Left cardiac atrium (tissue), 4 donors: ENCODE results near the gene ASB18. TPM values are rescaled to one million over a fixed set of nuclear protein-coding genes. Genes with fewer than 3 reads are reported as not detected.

Source experiments
- ATAC-seq, 2 donors: fragments of 200-7000 bp; cut with Tn5 transposase; one replicate each; pipeline ENCODE4 v1.9.1; 2020; ENCODE audit warnings: mild to moderate bottlenecking in 2 of 2, moderate library complexity in 2 of 2
- DNase-seq: peaks from one replicate; pipeline ENCODE4 v3.0.0-alpha.2; 2020
- intact Hi-C, 2 donors: fragments of 100-400 bp; cut with DNase I; formaldehyde crosslinking; loops; one replicate each; pipeline versions ENCODE4 v1.14.1 to v1.15.1; 2022 to 2023
- total RNA-seq, 2 donors: library from RNA; stranded (reverse); fragmentation: NEBNext Ultra II Directional; extraction: Animal tissue kit (Norgen Biotek cat#: 25700); gene quantifications; one replicate each; pipeline ENCODE4 v1.2.1, GENCODE V29; 2021
- donor health status: DM: no; HTN: yes; CAD: no.
- donor health status: DM: no; HTN: yes; CAD: no; lungs with severe emphysema.
- donor health status: DM: yes; HTN: yes; CAD: no.
- donor health status: Dilated cardiomyopathy.

The ASB18 gene
- total RNA-seq, 2 donors from 2014 or later: 1.9 to 2.7 TPM

GRCh38 chr2:236169741-236170589 is 94.2 kb downstream of the ASB18 start:
- no peak for DNase-seq
- ATAC-seq: no peak
- intact Hi-C loops: loop anchor here in 1 of 2 donors (10.0 kb wide), 1 partner anchor 365 kb away; no protein-coding TSS in a partner anchor

- DNase-seq (no peak), ATAC-seq (no peak)
- intact Hi-C loops: no loop called here
Observed at GRCh38 chr2:236169151-236169721, 95.0 kb downstream of the ASB18 start.

- peak; percentile 44 for DNase-seq
- intact Hi-C loops: no loop called here
- ATAC-seq: peak; percentile 62 to 67
Observed at GRCh38 chr2:236168110-236169080, 95.8 kb downstream of the ASB18 start, which contains the start of gene GBX2. Gene GBX2 (minus strand): TSS chr2:236168386. CDS start chr2:236167971, 415 bp downstream.

GRCh38 chr2:236167297-236168109 is 96.7 kb downstream of the ASB18 start:
- no peak for DNase-seq
- intact Hi-C loops: no loop called here
- ATAC-seq: peak; percentile 38 to 44

GRCh38 chr2:236166796-236167296 is 97.4 kb downstream of the ASB18 start:
- intact Hi-C loops: no loop called here
- DNase-seq (no peak), ATAC-seq (no peak)

GRCh38 chr2:236165842-236166795 is 98.1 kb downstream of the ASB18 start:
- ATAC-seq: no peak
- no peak for DNase-seq
- intact Hi-C loops: no loop called here

- DNase-seq (no peak), ATAC-seq (no peak)
- intact Hi-C loops: no loop called here
Observed at GRCh38 chr2:236164925-236165841, 99.0 kb downstream of the ASB18 start.

GRCh38 chr2:236164201-236164924 is 99.8 kb downstream of the ASB18 start:
- ATAC-seq (peak; percentile 8 to 24), DNase-seq (no peak)
- intact Hi-C loops: no loop called here

- ATAC-seq: no peak
- intact Hi-C loops: no loop called here
- no peak for DNase-seq
Observed at GRCh38 chr2:236163471-236164200, 100.6 kb downstream of the ASB18 start.

- DNase-seq: no peak
- intact Hi-C loops: no loop called here
- no peak for ATAC-seq
Observed at GRCh38 chr2:236162882-236163470, 101.2 kb downstream of the ASB18 start.

- intact Hi-C loops: no loop called here
- DNase-seq (no peak), ATAC-seq (no peak)
Observed at GRCh38 chr2:236162031-236162845, 102.0 kb downstream of the ASB18 start.

GRCh38 chr2:236161531-236161930 is 102.7 kb downstream of the ASB18 start:
- no peak for DNase-seq
- no peak for ATAC-seq
- intact Hi-C loops: no loop called here

GRCh38 chr2:236161082-236161462 is 103.1 kb downstream of the ASB18 start:
- intact Hi-C loops: no loop called here

More at GRCh38 chr2:236161082-236161462, 103.1 kb downstream of the ASB18 start:
- DNase-seq: no peak
- no peak for ATAC-seq
